Left hindlimb (tissue), 1 donor: Measurements from ENCODE around the gene LRBA.

Source experiments
- DNase-seq: peaks from one replicate; pipeline ENCODE4 v3.0.0-alpha.2; 2018

LRBA gene

GRCh38 chr4:150302553-150302952 lies 712.5 kb downstream of the LRBA start:
- no peak for DNase-seq

- DNase-seq: no peak
These were observed 715.3 kb downstream of the LRBA start for GRCh38 chr4:150299816-150300215.

- no peak for DNase-seq
These were observed 717.1 kb downstream of the LRBA start for GRCh38 chr4:150297861-150298474.

- DNase-seq: no peak
These were observed 725.2 kb downstream of the LRBA start for GRCh38 chr4:150289881-150290280.

- no peak for DNase-seq
These were observed 725.9 kb downstream of the LRBA start for GRCh38 chr4:150289198-150289597.

GRCh38 chr4:150286656-150287055 lies 728.4 kb downstream of the LRBA start:
- no peak for DNase-seq

- DNase-seq: no peak
These were observed 731.4 kb downstream of the LRBA start for GRCh38 chr4:150283689-150284088.

- DNase-seq: no peak
These were observed 734.1 kb downstream of the LRBA start for GRCh38 chr4:150280975-150281374.

- DNase-seq: no peak
These were observed 734.8 kb downstream of the LRBA start for GRCh38 chr4:150280081-150280895.

GRCh38 chr4:150278206-150278605 lies 736.9 kb downstream of the LRBA start:
- DNase-seq: no peak

GRCh38 chr4:150268444-150268843 lies 746.6 kb downstream of the LRBA start:
- DNase-seq: no peak

- DNase-seq: no peak
These were observed 749.3 kb downstream of the LRBA start for GRCh38 chr4:150265806-150266205.

GRCh38 chr4:150264595-150265161 lies 750.4 kb downstream of the LRBA start:
- DNase-seq: no peak

GRCh38 chr4:150262611-150263010 lies 752.5 kb downstream of the LRBA start:
- no peak for DNase-seq

GRCh38 chr4:150261571-150261970 lies 753.5 kb downstream of the LRBA start:
- no peak for DNase-seq

- no peak for DNase-seq
These were observed 755.1 kb downstream of the LRBA start for GRCh38 chr4:150259861-150260567.

- DNase-seq: no peak
These were observed 756.5 kb downstream of the LRBA start for GRCh38 chr4:150258569-150258968.

GRCh38 chr4:150256841-150257730 lies 758.0 kb downstream of the LRBA start:
- DNase-seq: no peak

- DNase-seq: no peak
These were observed 758.9 kb downstream of the LRBA start for GRCh38 chr4:150256225-150256620.

GRCh38 chr4:150255610-150256224 lies 759.4 kb downstream of the LRBA start:
- no peak for DNase-seq

GRCh38 chr4:150253965-150254630 lies 761.0 kb downstream of the LRBA start:
- no peak for DNase-seq
